Stimulated activated CD4-positive, alpha-beta T cell treated with anti-CD3 and anti-CD28 coated beads, TNF-alpha, amount 100 ng/mL, for 1 hour (primary cell): ENCODE measurements around the gene LHFPL3.

ENCODE experiments used
- DNase-seq, 3 donors: peaks; one replicate each; pipeline ENCODE4 v3.0.0-alpha.2; 2020; ENCODE audit warnings: low read depth in 3 of 3, low spot score in 1 of 3

LHFPL3 gene

GRCh38 chr7:104371216-104371979 is 43.0 kb downstream of the LHFPL3 start:
- no peak for DNase-seq

GRCh38 chr7:104371980-104372357 is 43.6 kb downstream of the LHFPL3 start:
- DNase-seq, result no peak

GRCh38 chr7:104382616-104383015 is 54.2 kb downstream of the LHFPL3 start:
- DNase-seq, result no peak

- DNase-seq, result no peak
Observed at GRCh38 chr7:104386943-104387342, 58.5 kb downstream of the LHFPL3 start.

- no peak for DNase-seq
Observed at GRCh38 chr7:104388222-104388621, 59.8 kb downstream of the LHFPL3 start.

- no peak for DNase-seq
Observed at GRCh38 chr7:104395162-104395561, 66.8 kb downstream of the LHFPL3 start.

- DNase-seq, result no peak
Observed at GRCh38 chr7:104397442-104397841, 69.0 kb downstream of the LHFPL3 start.

GRCh38 chr7:104408371-104408770 is 80.0 kb downstream of the LHFPL3 start:
- DNase-seq, result no peak

GRCh38 chr7:104410742-104411141 is 82.3 kb downstream of the LHFPL3 start:
- no peak for DNase-seq

- no peak for DNase-seq
Observed at GRCh38 chr7:104412911-104413310, 84.5 kb downstream of the LHFPL3 start.

GRCh38 chr7:104414216-104414615 is 85.8 kb downstream of the LHFPL3 start:
- no peak for DNase-seq

GRCh38 chr7:104415700-104416099 is 87.3 kb downstream of the LHFPL3 start:
- no peak for DNase-seq

- no peak for DNase-seq
Observed at GRCh38 chr7:104416866-104417393, 88.5 kb downstream of the LHFPL3 start.

GRCh38 chr7:104431930-104432329 is 103.5 kb downstream of the LHFPL3 start:
- DNase-seq, result no peak

GRCh38 chr7:104434129-104434528 is 105.7 kb downstream of the LHFPL3 start:
- DNase-seq, result no peak

- no peak for DNase-seq
Observed at GRCh38 chr7:104442481-104442880, 114.1 kb downstream of the LHFPL3 start.

GRCh38 chr7:104444017-104444416 is 115.6 kb downstream of the LHFPL3 start:
- DNase-seq, result no peak

- DNase-seq, result no peak
Observed at GRCh38 chr7:104445393-104445792, 117.0 kb downstream of the LHFPL3 start.

GRCh38 chr7:104450861-104451260 is 122.5 kb downstream of the LHFPL3 start:
- DNase-seq, result no peak

GRCh38 chr7:104453190-104453589 is 124.8 kb downstream of the LHFPL3 start:
- no peak for DNase-seq

GRCh38 chr7:104458875-104459274 is 130.5 kb downstream of the LHFPL3 start:
- no peak for DNase-seq

- no peak for DNase-seq
Observed at GRCh38 chr7:104469166-104469820, 140.9 kb downstream of the LHFPL3 start.

- no peak for DNase-seq
Observed at GRCh38 chr7:104480529-104480928, 152.1 kb downstream of the LHFPL3 start.
